GM21576 (cell line): ENCODE results near the gene MYO1E.

ENCODE experiments used
- ATAC-seq: cut with Tn5 transposase; IDR thresholded peaks from one replicate; pipeline ENCODE4 v1.9.1; 2021; ENCODE audit warnings: mild to moderate bottlenecking, moderate library complexity; ENCODE audit not compliant: unreplicated experiment

MYO1E gene

DNA sequence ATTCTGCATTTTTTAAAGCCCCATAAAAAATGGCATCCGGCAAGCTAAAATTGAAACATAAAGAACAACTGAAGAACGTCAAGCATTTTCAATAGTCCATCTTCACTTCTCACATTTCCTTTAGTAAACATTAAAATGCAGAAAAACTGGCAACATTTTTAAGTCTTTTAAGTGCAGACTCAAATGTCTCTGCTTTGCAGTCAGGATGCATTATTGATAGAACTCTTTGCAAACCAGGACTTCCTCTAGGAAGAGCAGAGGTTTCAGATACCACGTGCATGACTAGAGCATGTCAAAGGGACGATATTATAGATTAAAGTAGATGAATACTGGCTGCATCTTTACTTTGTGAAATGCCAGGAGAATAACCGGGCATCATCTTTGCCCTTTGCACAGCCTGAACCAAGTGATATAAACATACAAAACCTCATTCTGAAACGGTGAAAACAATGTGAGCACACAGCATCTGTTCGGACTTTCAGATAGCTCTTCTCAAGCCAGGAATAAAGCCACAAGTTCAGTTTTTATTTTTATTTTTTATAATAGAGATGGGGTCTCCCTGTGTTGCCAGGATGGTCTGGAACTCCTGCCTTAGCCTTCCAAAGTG is 101.0 kb downstream of the MYO1E start:
- ATAC-seq, result no peak

GRCh38 chr15:59268852-59269407 is 103.7 kb downstream of the MYO1E start:
- no peak for ATAC-seq

DNA sequence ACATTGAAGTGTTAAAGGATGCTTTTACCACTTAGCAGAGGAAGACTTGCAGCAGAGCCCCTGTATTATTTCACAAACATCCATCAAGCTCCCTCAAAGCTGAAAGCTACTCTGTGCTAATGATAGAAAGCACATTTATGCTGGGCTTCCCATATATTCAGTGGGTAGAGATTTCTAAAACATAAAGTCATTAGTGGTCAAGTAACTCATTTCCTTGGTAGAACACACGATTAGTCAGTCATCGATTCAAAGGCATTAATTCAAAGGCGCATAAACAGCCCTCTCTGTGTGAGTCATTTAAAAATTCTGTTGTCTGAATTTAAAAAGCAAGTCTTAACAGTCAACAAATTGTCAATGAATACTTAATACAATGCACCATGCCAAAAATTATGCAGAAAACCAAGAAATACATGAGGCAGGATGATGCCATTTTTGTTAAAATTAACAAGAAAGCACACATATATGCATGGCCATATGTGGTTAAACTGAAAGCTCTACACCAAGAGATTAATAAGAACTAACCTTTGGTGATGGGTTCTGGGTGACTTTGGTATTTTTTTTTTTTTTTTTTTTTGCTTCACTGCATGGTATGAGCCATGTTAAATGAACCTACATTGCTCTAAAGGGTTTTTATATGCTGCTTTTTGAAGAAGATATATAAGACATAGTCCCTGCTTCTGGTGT is 104.4 kb downstream of the MYO1E start:
- no peak for ATAC-seq

DNA sequence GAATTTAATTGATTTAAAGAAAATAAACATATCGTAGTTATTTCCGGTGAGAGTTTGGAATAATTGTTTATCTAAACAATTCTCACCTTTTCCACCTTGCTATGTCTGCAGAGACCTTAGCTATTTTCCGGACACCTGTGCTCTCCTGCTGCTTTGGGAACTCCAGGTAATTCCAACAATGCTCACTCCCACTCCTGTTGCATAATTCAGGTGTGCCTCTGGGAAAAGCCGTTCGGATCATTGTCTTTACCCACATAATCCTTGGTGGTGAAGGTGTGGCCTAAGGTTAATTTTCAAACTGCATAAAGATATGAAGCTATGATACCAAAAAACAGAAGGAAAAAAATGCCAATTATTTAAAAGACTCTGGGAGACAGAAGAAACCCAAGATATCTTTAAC is 106.6 kb downstream of the MYO1E start:
- ATAC-seq, result no peak

- ATAC-seq, result no peak
Measured at GRCh38 chr15:59262316-59262715, 110.4 kb downstream of the MYO1E start.

- no peak for ATAC-seq
Measured at GRCh38 chr15:59260090-59260489, 112.6 kb downstream of the MYO1E start.

- ATAC-seq, result no peak
Measured at GRCh38 chr15:59259137-59259943, 113.3 kb downstream of the MYO1E start.

- no peak for ATAC-seq
Measured at GRCh38 chr15:59258317-59258716, 114.4 kb downstream of the MYO1E start.

DNA sequence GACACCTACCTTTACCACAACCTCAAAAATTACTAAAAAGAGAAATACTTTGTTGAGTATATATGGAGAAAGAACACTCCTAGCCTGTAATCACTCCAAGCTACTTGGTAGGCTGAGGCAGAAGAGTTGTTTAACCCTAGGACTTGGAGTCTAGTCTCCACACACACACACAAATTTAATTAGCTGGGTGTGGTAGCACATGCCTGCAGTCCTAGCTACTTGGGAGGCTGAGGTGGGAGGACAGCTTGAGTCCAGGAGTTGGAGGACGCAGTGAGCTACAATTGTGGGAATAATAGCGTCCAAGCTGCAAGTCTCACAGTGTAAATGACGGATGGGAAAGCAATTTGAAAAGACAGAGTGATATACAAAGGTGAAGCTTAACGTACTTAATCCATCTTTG is 115.5 kb downstream of the MYO1E start:
- ATAC-seq, result no peak

DNA sequence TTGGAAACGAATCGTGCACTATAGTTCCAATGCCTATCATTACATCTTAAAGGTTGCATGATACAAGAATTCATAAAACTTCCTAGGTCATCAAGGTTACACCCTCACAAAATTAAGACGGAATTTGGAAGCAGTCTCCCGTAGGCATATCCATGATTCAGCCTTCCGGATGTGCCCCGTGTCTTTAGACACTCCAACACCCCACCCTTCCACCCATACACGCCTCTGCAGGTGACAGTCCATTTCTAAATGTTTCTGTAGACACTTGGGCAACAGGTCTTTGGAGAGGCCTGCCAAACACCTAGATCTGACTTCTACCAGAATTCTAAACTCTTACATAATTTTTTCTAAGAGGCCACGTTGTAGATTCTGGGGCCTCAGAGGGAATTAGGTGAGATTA is 116.2 kb downstream of the MYO1E start:
- no peak for ATAC-seq

DNA sequence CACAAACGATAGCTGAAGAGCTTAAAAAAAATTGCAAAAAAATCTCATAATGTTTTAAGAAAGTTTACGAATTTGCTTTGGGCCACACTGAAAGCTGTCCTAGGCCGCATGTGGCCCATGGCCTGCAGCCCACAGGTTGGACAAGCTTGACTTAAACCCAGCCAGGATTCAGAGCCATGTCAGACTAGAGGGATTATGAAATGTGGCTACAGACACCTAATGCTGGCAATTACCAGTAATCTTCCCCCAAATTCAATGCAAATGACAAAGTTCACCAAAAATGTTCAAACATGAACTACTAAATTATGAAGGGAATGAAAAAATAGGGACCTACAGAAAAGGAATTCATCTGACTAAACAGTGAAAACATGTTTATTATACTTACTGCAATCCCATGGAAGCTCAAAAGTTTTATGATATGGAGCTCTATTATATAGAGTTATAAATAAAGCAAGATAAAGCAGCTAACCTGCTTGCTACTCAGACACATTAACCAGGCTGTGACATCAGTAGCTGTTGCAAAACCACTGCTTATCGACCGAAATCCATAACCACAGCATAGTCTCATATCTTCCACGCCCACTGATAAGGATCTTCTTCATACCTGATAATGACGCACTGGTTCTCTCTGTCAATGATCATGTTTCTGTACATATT is 116.9 kb downstream of the MYO1E start:
- no peak for ATAC-seq

DNA sequence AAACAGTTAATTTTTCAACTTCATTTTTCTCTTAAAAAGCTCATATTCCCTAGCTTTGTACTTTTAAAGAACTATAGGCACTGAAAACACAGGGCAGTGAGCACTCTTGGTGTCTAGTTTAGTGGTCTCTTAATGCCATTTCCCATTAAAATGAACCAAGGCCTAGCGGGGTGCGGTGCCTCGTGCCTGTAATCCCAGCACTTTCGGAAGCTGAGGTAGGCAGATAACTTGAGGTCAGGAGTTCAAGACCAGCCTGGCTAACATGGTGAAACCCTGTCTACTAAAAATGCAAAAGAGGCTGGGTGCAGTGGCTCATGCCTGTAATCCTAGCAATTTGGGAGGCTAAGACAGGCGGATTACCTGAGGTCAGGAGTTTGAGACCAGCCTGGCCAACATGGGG is 120.5 kb downstream of the MYO1E start:
- no peak for ATAC-seq

DNA sequence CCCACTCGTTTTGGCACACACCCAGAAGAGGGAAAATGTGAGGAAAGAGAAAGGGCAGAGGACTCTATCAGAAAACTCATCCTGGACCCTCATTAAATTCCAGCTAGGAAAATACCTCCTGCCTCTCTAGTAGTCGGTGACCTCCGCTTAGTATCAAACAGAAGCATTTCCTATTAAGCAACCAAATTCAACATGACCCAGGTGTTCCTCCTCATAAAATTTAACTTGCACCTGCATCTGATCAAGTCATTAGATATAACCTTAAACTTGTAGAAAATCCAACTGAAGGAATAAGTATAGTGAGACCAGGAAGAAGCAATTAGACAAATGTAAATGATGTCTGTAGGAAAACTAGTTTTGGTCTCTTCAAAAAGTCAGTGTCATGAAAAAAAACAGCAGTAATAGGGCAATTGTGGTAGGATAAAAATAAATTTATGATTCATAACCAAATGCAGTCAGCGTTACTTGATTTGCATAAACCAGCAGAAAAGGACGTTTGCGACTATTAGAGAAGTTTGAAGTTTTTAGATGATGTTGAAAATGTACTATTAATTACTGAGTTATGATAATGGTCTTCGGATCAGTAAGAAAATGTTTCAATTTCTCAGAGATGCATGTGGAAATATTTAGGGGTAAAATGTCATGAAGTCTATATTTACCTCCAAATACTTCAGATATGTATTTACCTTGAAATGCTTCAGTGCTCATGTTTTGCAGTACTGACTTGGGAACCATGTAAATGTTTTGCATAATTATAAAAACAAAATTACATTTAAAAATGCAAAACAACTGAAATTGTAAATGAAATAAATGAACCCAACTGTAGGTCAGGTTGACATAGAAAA is 121.4 kb downstream of the MYO1E start:
- peak; percentile 49 for ATAC-seq

GRCh38 chr15:59250249-59250648 is 122.4 kb downstream of the MYO1E start:
- ATAC-seq, result no peak

DNA sequence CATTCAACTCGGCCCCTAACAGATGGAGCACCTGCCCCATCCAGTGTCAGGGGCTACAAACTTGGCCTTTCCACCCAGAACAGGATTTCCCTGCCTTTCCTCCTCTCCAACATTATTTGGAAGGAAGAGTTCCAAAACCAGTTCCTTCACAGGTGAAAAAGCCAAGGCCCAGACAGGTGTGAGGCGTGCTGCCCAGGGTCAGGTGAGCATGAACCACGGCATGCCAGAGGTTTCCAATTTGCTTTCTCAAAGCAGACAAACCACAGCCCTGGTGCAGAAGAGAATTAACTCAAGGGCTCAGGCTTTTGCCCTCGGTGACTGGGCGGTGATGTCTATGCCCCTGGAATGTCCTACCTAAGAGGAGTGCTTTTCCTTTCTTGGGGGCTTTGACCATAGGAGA is 122.9 kb downstream of the MYO1E start:
- ATAC-seq, result no peak

DNA sequence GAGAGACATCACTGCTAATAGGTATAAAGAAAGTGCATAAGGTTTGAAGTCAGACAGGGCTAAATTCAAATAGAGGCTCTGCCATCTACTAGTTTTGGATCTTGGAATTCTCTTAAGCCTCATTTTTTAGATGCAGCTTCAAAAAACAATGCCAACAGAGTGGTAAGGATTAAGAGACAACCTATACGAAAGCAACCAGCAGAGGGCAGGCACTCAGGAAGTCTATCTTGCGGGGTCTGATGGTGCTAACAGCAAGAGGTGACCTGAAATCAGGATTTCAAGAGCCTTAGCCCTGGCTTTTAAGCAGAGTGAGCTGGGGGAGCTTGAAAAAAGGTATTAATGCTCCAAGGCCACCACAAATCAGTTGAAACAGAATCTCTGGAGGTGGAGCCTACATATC is 125.3 kb downstream of the MYO1E start:
- no peak for ATAC-seq

DNA sequence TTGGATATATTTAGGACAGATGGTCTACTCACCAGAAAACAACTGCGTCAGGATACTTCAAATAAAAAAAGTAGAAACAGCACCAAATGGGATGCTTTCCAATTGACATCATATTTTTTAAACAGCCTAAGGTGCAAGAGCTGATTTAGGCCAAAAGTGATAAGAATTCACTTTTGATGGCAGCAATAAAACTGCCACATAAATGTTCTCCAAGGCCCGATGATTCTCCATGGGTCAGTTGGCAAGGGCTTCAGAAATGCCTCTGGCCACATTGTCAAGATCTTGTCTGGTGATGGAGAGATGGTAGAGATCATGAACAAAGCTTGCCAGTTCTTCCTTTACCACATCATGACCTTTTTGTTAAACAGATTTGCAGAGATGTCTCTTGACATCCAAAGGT is 127.1 kb downstream of the MYO1E start:
- ATAC-seq, result no peak

GRCh38 chr15:59244337-59244736 is 128.3 kb downstream of the MYO1E start:
- ATAC-seq, result peak; percentile 65

GRCh38 chr15:59243622-59244021 is 129.0 kb downstream of the MYO1E start:
- ATAC-seq, result no peak

DNA sequence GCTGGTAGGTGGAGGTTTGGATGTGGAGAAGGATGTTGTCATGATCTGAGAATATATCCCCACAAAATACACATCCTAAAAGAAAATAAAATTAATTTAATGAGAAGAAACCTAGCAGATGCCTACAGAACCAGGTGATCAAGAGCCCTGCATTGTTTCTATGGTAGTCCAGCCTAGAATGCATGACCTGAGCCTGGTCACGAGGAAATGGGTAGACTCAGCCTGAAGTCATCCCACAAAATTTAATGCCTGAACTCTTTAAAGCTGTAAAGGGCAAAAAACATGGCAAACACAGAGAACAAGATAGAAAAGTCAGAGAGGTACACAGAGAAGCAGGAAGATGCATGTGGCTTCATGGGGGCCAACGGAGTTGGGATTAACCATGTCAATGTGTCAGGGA is 130.0 kb downstream of the MYO1E start:
- ATAC-seq, result no peak
